ACC112 (cell line): ENCODE results near the gene COPS6.
"Not testable (repeated sequence)": the region's sequence is repeated elsewhere in the genome, so short reads cannot be mapped to it uniquely, and the experiment has no call there.

Experiments used
- H2AFZ ChIP-seq: fragments of 200-600 bp; sonication (generic); one replicate; pipeline ENCODE4 v1.6.0; 2017; ENCODE audit warnings: antibody characterized with exemption, low read length; ENCODE audit not compliant: unreplicated experiment
- H3K27ac ChIP-seq: fragments of 200-600 bp; sonication (generic); 2 replicates; pipeline ENCODE4 v1.5.1; 2014; ENCODE audit warnings: low read depth, mild to moderate bottlenecking, antibody characterized with exemption, low read length, moderate library complexity
- H3K27me3 ChIP-seq: fragments of 200-600 bp; sonication (generic); 2 replicates; pipeline ENCODE4 v1.6.1; 2014; ENCODE audit warnings: mild to moderate bottlenecking, antibody characterized with exemption, low read length, moderate library complexity, mixed read lengths; ENCODE audit not compliant: insufficient read depth
- H3K36me3 ChIP-seq: fragments of 200-600 bp; sonication (generic); 2 replicates; pipeline ENCODE4 v1.6.1; 2016; ENCODE audit warnings: mild to moderate bottlenecking, antibody characterized with exemption, low read length, moderate library complexity, mixed read lengths; ENCODE audit not compliant: insufficient read depth
- H3K4me1 ChIP-seq: fragments of 200-600 bp; sonication (generic); one replicate; pipeline ENCODE4 v1.6.1; 2016; ENCODE audit warnings: low read length, mixed read lengths; ENCODE audit not compliant: insufficient read depth, unreplicated experiment, control insufficient read depth
- H3K4me3 ChIP-seq: fragments of 200-600 bp; sonication (generic); 2 replicates; pipeline ENCODE4 v1.5.1; 2014; ENCODE audit warnings: mild to moderate bottlenecking, low read depth, low read length
- H3K79me2 ChIP-seq: fragments of 200-600 bp; sonication (generic); one replicate; pipeline ENCODE4 v1.6.0; 2016; ENCODE audit warnings: low read length; ENCODE audit not compliant: control insufficient read depth, unreplicated experiment, insufficient read depth

The COPS6 gene

DNA sequence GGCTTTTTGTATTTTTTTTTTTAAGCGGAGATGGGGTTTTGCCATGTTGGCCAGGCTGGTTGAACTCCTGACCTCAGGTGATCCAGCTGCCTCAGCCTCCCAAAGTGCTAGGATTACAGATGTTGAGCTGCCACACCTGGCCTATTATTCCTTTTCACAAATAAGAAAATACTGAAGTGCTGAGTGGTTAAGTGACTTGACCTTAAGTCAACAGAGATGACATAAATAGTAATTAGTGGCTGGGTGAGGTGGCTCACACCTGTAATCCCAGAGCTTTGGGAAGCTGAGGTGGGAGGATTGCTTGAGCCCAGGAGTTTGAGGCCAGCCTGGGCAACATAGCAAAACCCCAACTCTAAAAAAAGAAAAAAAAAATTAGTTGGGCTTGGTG is 41.4 kb downstream of the COPS6 start:
- not testable (repeated sequence) for H2AFZ ChIP-seq, H3K79me2 ChIP-seq, H3K27me3 ChIP-seq, H3K36me3 ChIP-seq, H3K27ac ChIP-seq, H3K4me3 ChIP-seq
- H3K4me1 ChIP-seq = peaks cover 12% of the 10 kb centered on the region

DNA sequence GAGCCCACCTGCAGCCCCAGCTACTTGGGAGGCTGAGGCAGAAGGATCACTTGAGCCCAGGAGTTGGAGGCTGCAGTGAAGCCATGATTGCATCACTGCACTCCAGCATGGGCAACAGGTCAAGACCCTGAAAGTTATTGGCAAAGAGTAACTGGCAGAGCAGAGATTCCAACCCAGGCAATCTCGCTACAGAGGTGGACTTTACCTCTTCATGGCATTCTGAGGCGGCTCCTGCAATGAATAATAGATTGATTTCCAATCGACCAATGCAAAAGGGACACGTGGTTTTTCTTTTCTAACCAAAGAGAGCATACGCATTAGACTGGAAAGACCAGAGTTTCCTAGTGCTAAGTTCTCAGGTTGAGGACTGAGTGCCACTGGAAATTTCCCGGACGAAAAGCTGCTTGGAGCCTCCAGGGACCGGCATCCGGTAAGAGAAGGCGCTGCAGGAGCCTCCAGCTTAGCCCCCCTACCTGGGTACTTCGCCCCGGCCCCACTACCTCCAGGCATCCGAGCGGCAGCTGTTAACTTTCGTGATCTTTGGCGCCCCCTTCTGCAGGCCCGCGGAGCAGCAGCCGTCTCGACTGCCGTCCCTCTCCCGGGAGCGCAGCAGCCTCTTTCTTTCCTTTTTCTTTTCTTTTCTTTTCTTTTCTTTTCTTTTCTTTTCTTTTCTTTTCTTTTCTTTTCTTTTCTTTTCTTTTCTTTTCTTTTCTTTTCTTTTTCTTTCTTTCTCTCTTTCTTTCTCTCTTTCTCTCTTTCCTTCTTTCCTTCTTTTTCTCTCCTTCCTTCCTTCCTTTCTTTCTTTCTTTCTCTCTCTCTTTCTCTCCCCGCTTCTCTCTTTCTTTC is 42.1 kb downstream of the COPS6 start:
- Histone ChIP-seq H3K4me3 (peak overlapping the region; percentile 39; the same call in 1 of the 2 replicates), H3K4me1 (peaks cover 6% of the 10 kb centered on the region), H2AFZ (no peak overlapping the region), H3K27me3 (no peaks in the 10 kb centered on the region), H3K27ac (no peak overlapping the region), H3K79me2 (peaks cover 5% of the 10 kb centered on the region), H3K36me3 (no peaks in the 10 kb centered on the region)

DNA sequence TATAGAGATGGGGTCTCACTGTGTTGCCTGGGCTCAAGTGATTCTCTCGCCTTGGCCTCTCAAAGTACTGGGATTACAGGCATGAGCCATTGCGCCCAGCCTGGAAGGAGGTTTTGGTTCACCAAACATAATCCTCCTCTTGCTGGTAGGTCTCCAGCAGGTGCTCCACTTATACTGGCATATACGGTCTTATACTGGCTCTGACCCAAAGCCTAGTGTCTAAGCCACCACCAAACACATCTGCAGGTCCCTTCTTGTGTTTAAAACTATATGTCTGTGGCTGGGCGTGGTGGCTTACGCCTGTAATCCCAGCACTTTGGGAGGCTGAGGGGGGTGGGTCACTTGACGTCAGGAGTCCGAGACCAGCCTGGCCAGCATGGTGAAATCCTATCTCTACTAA is 43.4 kb downstream of the COPS6 start:
- peaks cover 6% of the 10 kb centered on the region for H3K4me1 ChIP-seq
- no peaks in the 10 kb centered on the region for H3K79me2 ChIP-seq
- no peak overlapping the region for H3K4me3 ChIP-seq
- no peak overlapping the region for H3K27ac ChIP-seq
- no peaks in the 10 kb centered on the region for H3K36me3 ChIP-seq
- H2AFZ ChIP-seq = no peak overlapping the region
- no peaks in the 10 kb centered on the region for H3K27me3 ChIP-seq

DNA sequence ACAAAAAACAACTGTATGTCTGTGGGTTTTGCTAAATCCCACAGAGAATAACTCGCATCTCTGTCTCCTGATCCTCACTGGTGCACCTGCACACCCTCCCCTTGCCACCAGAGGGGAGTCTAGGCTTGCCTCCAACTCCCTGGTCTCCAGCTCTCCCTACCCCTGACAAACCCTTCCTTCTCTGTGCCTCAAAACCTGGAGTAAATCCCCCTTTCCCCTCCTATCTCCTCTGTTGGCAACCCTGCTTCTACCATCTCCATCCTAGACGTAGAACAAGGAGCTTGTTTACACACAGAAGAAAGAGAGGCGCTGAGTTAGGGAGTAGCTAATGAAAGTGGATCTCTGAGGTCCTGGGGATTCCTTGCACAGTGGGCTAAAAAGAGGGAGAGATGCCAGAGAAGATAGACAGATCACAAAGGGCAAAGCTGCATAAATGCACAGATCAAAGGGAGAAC is 44.0 kb downstream of the COPS6 start:
- no peaks in the 10 kb centered on the region for H3K27me3 ChIP-seq
- H3K4me1 ChIP-seq = peaks cover 6% of the 10 kb centered on the region
- no peak overlapping the region for H3K4me3 ChIP-seq
- H3K27ac ChIP-seq = no peak overlapping the region
- H3K79me2 ChIP-seq = no peaks in the 10 kb centered on the region
- H3K36me3 ChIP-seq = no peaks in the 10 kb centered on the region
- no peak overlapping the region for H2AFZ ChIP-seq

DNA sequence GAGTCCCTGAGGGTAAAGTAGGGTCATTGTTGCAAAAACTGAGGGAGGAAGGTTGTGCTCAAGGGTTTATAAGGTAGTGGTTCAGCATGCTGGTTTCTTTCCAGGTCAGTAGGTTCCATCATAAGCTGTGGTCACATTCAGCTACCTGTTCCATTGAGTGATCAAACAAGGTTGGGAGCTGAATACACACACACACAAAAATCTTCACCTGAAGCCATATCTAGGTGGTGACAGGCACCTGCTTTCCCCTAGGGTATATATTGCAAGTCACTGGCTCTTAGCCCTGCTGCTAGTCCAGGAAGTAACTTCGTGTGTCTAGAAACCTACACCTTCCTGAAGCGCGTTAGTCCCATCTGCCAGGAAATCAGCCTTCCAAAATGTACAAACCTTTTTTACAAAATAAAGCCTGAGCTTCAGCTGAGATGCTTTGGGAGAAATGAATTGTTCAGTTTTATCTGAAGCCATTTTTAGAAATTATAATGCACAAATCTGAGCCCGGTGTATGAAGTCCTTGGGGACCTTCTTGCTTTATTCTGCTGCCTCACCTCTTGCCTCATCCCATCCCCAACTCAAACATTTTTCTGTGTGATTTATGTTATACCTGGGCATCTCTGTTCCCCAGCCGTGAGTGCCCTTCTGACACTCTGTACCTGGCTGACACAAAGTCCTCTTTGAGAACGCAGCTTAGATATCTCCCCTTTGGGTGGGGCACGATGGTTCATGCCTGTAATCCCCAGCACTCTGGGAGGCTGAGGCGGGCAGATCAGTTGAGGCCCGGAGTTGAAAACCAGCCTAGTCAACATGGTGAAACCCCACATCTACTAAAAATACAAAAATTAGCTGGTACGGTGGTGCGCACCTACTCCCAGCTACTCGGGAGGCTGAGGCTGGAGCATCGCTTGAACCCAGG is 49.3 kb downstream of the COPS6 start:
- Histone ChIP-seq H3K36me3 (no peaks in the 10 kb centered on the region), H3K79me2 (no peaks in the 10 kb centered on the region), H3K4me1 (no peaks in the 10 kb centered on the region), H3K27ac (no peak overlapping the region), H3K4me3 (no peak overlapping the region), H3K27me3 (no peaks in the 10 kb centered on the region), H2AFZ (no peak overlapping the region)

DNA sequence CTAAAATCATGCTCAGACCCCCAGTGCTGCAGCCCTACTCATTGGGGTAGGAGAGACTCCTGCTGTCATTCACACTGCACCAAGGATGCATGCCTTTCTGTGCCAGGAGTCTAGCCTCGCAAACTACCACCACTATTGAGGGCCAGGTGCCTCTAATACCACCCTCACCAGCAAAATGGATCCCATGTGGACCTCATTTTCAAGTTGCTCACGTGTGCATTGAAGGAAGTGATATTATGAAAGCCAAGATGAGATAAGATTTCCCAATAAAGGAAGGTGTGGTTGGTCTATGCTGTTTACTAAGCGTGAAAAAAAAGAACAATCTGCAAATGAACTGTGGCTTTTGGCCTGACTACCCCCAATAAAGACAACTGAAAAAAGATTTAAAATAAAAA is 52.8 kb downstream of the COPS6 start:
- no peaks in the 10 kb centered on the region for H3K27me3 ChIP-seq
- H3K36me3 ChIP-seq = no peaks in the 10 kb centered on the region
- H2AFZ ChIP-seq = no peak overlapping the region
- no peak overlapping the region for H3K4me3 ChIP-seq
- H3K4me1 ChIP-seq = no peaks in the 10 kb centered on the region
- H3K79me2 ChIP-seq = no peaks in the 10 kb centered on the region
- H3K27ac ChIP-seq = no peak overlapping the region
